Thoracic aorta (tissue), 2 donors: ENCODE data around the gene CES1. TPM values are rescaled to one million over a fixed set of nuclear protein-coding genes. Genes with fewer than 3 reads are reported as not detected.

ENCODE experiments used
- ATAC-seq: fragments of 150-250 bp; one replicate; pipeline ENCODE4 v1.8.0; 2017; ENCODE audit warnings: low read depth; ENCODE audit not compliant: insufficient number of reproducible peaks, low FRiP score
- DNase-seq: peaks from one replicate; pipeline ENCODE4 v3.0.0-alpha.2; 2020; ENCODE audit warnings: low spot score
- H3K27ac ChIP-seq, 2 donors: fragments of 200-600 bp; sonication (generic); 1 replicate in 1 of 2; 2 replicates in 1 of 2; pipeline ENCODE4 v1.5.1; 2016; ENCODE audit warnings: mild to moderate bottlenecking in 2 of 2, moderate library complexity in 2 of 2
- H3K27me3 ChIP-seq: fragments of 200-600 bp; sonication (generic); replicated peaks from 2 replicates; pipeline ENCODE4 v1.6.0; 2016; ENCODE audit warnings: mild to moderate bottlenecking; ENCODE audit not compliant: insufficient read depth
- H3K36me3 ChIP-seq: fragments of 200-600 bp; sonication (generic); one replicate; pipeline ENCODE4 v1.5.1; 2016
- H3K4me1 ChIP-seq, 2 donors: fragments of 200-600 bp; sonication (generic); 1 replicate in 1 of 2; 2 replicates in 1 of 2; pipeline versions ENCODE4 v1.5.1 to v1.6.0; 2016; ENCODE audit warnings: low read depth in 2 of 2, mild to moderate bottlenecking in 1 of 2; ENCODE audit not compliant: control insufficient read depth in 1 of 2
- H3K4me3 ChIP-seq: fragments of 200-600 bp; sonication (generic); 2 replicates; pipeline ENCODE4 v1.5.1; 2016; ENCODE audit warnings: mild to moderate bottlenecking
- H3K9me3 ChIP-seq: fragments of 200-600 bp; sonication (generic); 2 replicates; pipeline ENCODE4 v1.5.1; 2016
- CTCF ChIP-seq: fragments of 200-600 bp; sonication (generic); IDR thresholded peaks from one replicate; pipeline ENCODE4 v1.5.1; 2019; ENCODE audit warnings: antibody characterized with exemption
- total RNA-seq, 2 donors: library from RNA; depleted of rRNA; stranded (reverse); fragments of >200 nt; gene quantifications; one replicate each; pipeline versions ENCODE4 v1.1.0 to v1.2.3, GENCODE V29; 2016

Gene CES1
- total RNA-seq, 2 donors from 2014 or later = 22.7 to 24.8 TPM

GRCh38 chr16:55853114-55853513 is 20.2 kb upstream of the CES1 start:
- Histone ChIP-seq H3K4me1 (no peaks in the 10 kb centered on the region), H3K4me3 (no peak overlapping the region), H3K27ac (no peak overlapping the region), H3K27me3 (no peaks in the 10 kb centered on the region), H3K9me3 (no peaks in the 10 kb centered on the region), H3K36me3 (no peaks in the 10 kb centered on the region)
- no peak for DNase-seq
- no peak for ATAC-seq
- TF ChIP-seq CTCF = no peak

GRCh38 chr16:55849536-55849935 is 16.6 kb upstream of the CES1 start:
- no peak overlapping the region for H3K27ac ChIP-seq
- H3K4me3 ChIP-seq = no peak overlapping the region
- H3K27me3 ChIP-seq = no peaks in the 10 kb centered on the region
- H3K36me3 ChIP-seq = no peaks in the 10 kb centered on the region
- no peak for TF ChIP-seq CTCF
- ATAC-seq (no peak), DNase-seq (no peak)
- no peaks in the 10 kb centered on the region for H3K4me1 ChIP-seq
- H3K9me3 ChIP-seq = no peaks in the 10 kb centered on the region

GRCh38 chr16:55846598-55847346 is 13.9 kb upstream of the CES1 start:
- Histone ChIP-seq H3K4me3 (no peak overlapping the region), H3K9me3 (no peaks in the 10 kb centered on the region), H3K4me1 (no peaks in the 10 kb centered on the region), H3K27ac (no peak overlapping the region), H3K36me3 (no peaks in the 10 kb centered on the region), H3K27me3 (no peaks in the 10 kb centered on the region)
- DNase-seq (no peak), ATAC-seq (no peak)
- TF ChIP-seq CTCF = no peak

GRCh38 chr16:55843105-55843395 is 10.2 kb upstream of the CES1 start:
- no peak for TF ChIP-seq CTCF
- H3K27ac ChIP-seq = no peak overlapping the region
- no peaks in the 10 kb centered on the region for H3K27me3 ChIP-seq
- ATAC-seq = no peak
- H3K4me1 ChIP-seq = no peaks in the 10 kb centered on the region
- no peaks in the 10 kb centered on the region for H3K9me3 ChIP-seq
- no peak overlapping the region for H3K4me3 ChIP-seq
- no peak for DNase-seq
- no peaks in the 10 kb centered on the region for H3K36me3 ChIP-seq

GRCh38 chr16:55842369-55843104 is 9.6 kb upstream of the CES1 start:
- Histone ChIP-seq H3K4me3 (no peak overlapping the region), H3K27ac (no peak overlapping the region), H3K4me1 (no peaks in the 10 kb centered on the region), H3K36me3 (no peaks in the 10 kb centered on the region), H3K27me3 (no peaks in the 10 kb centered on the region), H3K9me3 (no peaks in the 10 kb centered on the region)
- ATAC-seq (no peak), DNase-seq (no peak)
- TF ChIP-seq CTCF = peak; percentile 71
